ENCODE measurements around the gene REEP1. TPM values are rescaled to one million over a fixed set of nuclear protein-coding genes. Genes with fewer than 3 reads are reported as not detected.

Gene REEP1
- total RNA-seq, 1 experiment from 2014 or later = 0.23 TPM

DNA sequence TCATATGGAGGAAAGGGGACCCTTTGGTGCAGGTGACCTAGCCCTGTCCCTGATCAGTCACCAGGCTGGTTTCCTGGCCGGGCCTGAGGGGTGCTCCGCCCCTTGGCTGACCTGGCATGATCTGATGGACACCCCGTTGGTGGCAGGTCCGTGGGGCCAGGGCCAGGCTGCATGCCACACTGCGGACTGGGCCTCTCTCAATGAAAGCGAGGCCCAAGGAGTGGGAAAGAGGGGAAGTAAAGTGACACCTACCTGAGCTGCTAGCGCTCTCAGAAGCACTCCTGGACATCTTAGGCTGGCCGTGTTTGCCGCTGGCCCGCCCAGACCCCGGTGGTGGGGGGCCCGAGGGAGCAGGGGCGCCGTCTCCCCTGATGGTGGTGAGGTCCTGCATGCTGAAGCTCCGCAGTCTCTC is 105.0 kb downstream of the REEP1 start:
- no TSS peak for BruUV-seq (replicated peaks)
- Histone ChIP-seq H3K4me3 (ENCODE audit: low read depth in 2 of 2, low read length in 2 of 2) (no peak overlapping the region), H3K27ac (ENCODE audit: low read length) (no peak overlapping the region), H3K36me3 (ENCODE audit: control insufficient read depth, insufficient read depth, low read length) (no peaks in the 10 kb centered on the region), H3K9me3 (ENCODE audit: control insufficient read depth, insufficient read depth, low read depth, low read length) (no peaks in the 10 kb centered on the region), H3K4me1 (ENCODE audit: control insufficient read depth, insufficient read depth, low read length) (no peaks in the 10 kb centered on the region), H3K27me3 (ENCODE audit: control insufficient read depth, insufficient read depth, low read length) (no peaks in the 10 kb centered on the region; the same call in 1 of the 2 replicates)
- DNase-seq (ENCODE audit: low read depth, low spot score) (no peak), ATAC-seq (no peak)
- intact Hi-C loops (cut with micrococcal nuclease; ENCODE audit: unreplicated experiment) = no loop called here
- ChIA-PET POLR2A (no interaction called here), CTCF (no interaction called here)
- in situ Hi-C loops (cut with HindIII; ENCODE audit: low pct_unique_long_range_greater_than_20kb, low sequenced_read_pairs) = no loop called here
- TF ChIP-seq, protein P1, sequence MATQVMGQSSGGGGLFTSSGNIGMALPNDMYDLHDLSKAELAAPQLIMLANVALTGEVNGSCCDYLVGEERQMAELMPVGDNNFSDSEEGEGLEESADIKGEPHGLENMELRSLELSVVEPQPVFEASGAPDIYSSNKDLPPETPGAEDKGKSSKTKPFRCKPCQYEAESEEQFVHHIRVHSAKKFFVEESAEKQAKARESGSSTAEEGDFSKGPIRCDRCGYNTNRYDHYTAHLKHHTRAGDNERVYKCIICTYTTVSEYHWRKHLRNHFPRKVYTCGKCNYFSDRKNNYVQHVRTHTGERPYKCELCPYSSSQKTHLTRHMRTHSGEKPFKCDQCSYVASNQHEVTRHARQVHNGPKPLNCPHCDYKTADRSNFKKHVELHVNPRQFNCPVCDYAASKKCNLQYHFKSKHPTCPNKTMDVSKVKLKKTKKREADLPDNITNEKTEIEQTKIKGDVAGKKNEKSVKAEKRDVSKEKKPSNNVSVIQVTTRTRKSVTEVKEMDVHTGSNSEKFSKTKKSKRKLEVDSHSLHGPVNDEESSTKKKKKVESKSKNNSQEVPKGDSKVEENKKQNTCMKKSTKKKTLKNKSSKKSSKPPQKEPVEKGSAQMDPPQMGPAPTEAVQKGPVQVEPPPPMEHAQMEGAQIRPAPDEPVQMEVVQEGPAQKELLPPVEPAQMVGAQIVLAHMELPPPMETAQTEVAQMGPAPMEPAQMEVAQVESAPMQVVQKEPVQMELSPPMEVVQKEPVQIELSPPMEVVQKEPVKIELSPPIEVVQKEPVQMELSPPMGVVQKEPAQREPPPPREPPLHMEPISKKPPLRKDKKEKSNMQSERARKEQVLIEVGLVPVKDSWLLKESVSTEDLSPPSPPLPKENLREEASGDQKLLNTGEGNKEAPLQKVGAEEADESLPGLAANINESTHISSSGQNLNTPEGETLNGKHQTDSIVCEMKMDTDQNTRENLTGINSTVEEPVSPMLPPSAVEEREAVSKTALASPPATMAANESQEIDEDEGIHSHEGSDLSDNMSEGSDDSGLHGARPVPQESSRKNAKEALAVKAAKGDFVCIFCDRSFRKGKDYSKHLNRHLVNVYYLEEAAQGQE (IDR thresholded peaks at IDR 0.05; ENCODE audit: insufficient read depth in 1 of 2, low read depth in 2 of 2, low read length in 1 of 2) = no peak
- TF ChIP-seq TCF7L2 (IDR thresholded peaks at IDR 0.05; ENCODE audit: low read depth, low read length) = no peak
- TF ChIP-seq, protein P2, sequence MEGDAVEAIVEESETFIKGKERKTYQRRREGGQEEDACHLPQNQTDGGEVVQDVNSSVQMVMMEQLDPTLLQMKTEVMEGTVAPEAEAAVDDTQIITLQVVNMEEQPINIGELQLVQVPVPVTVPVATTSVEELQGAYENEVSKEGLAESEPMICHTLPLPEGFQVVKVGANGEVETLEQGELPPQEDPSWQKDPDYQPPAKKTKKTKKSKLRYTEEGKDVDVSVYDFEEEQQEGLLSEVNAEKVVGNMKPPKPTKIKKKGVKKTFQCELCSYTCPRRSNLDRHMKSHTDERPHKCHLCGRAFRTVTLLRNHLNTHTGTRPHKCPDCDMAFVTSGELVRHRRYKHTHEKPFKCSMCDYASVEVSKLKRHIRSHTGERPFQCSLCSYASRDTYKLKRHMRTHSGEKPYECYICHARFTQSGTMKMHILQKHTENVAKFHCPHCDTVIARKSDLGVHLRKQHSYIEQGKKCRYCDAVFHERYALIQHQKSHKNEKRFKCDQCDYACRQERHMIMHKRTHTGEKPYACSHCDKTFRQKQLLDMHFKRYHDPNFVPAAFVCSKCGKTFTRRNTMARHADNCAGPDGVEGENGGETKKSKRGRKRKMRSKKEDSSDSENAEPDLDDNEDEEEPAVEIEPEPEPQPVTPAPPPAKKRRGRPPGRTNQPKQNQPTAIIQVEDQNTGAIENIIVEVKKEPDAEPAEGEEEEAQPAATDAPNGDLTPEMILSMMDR (IDR thresholded peaks at IDR 0.05) = no peak
- no peak for TF ChIP-seq POLR2AphosphoS5 (IDR thresholded peaks at IDR 0.05; ENCODE audit: low read depth, low read length)
- no peak for TF ChIP-seq SIN3A (IDR thresholded peaks at IDR 0.05; ENCODE audit: borderline replicate concordance, insufficient read depth, low read depth, low read length)

DNA sequence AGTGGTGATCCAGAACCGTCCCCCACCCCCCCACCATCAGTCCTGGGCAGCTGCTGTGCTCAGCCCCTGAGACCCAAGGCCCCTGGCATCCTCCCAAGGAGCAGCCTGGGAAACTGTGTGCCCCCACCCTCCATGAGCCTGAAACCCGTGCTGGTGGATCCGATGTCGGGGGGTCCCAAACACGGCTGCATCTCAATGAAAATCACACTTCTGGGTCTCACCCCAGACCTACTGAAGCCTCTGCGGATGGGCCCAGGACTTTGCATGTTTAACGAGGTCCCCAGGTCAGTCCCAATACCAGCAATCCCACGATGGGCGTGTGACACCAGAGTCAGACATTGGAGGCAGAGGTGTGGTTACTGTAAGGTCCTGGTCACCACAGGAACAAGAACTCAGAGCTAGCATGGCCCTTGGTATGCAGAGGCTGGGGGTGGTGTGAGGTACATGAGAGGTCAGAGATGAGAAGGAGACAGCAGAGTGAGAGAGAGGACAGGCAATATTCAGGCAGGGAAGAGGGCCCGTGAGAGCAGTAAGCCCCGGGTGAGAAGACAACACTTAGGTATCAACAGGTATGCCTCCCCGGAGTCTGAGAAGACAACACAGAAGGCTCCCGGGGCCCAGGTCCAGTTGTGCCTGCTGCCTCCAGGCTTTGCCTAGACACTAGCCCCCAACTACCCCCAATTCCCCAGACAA is 105.6 kb downstream of the REEP1 start:
- TF ChIP-seq, protein P2 (IDR thresholded peaks at IDR 0.05) = no peak
- TF ChIP-seq POLR2AphosphoS5 (IDR thresholded peaks at IDR 0.05; ENCODE audit: low read depth, low read length) (no peak), SIN3A (IDR thresholded peaks at IDR 0.05; ENCODE audit: borderline replicate concordance, insufficient read depth, low read depth, low read length) (no peak), TCF7L2 (IDR thresholded peaks at IDR 0.05; ENCODE audit: low read depth, low read length) (no peak)
- TF ChIP-seq, protein P1 (IDR thresholded peaks at IDR 0.05; ENCODE audit: insufficient read depth in 1 of 2, low read depth in 2 of 2, low read length in 1 of 2) = no peak
- H3K4me1 ChIP-seq (ENCODE audit: control insufficient read depth, insufficient read depth, low read length) = no peaks in the 10 kb centered on the region
- ChIA-PET CTCF (no interaction called here), POLR2A (no interaction called here)
- no peak overlapping the region for H3K4me3 ChIP-seq (ENCODE audit: low read depth in 2 of 2, low read length in 2 of 2)
- DNase-seq (ENCODE audit: low read depth, low spot score) = no peak
- no peaks in the 10 kb centered on the region; the same call in 1 of the 2 replicates for H3K27me3 ChIP-seq (ENCODE audit: control insufficient read depth, insufficient read depth, low read length)
- no TSS peak for BruUV-seq (replicated peaks)
- H3K36me3 ChIP-seq (ENCODE audit: control insufficient read depth, insufficient read depth, low read length) = no peaks in the 10 kb centered on the region
- no peak; the same call in 1 of the 2 replicates for ATAC-seq
- in situ Hi-C loops (cut with HindIII; ENCODE audit: low pct_unique_long_range_greater_than_20kb, low sequenced_read_pairs) (no loop called here), intact Hi-C loops (cut with micrococcal nuclease; ENCODE audit: unreplicated experiment) (no loop called here)
- H3K27ac ChIP-seq (ENCODE audit: low read length) = no peak overlapping the region
- no peaks in the 10 kb centered on the region for H3K9me3 ChIP-seq (ENCODE audit: control insufficient read depth, insufficient read depth, low read depth, low read length)

Measured in Panc1 (cell line).